OCI-LY7 (cell line): ENCODE results near the gene ATG10.

Source experiments
- EZH2phosphoT487 ChIP-seq: fragments of 200-600 bp; sonication (generic); IDR thresholded peaks from 2 replicates; pipeline ENCODE4 v1.6.1; 2018; ENCODE audit warnings: low read depth, borderline replicate concordance, mild to moderate bottlenecking, mixed run types, antibody characterized with exemption, low read length, moderate library complexity, mixed read lengths
- TF ChIP-seq, protein P1 (sequence below): fragments of 200-600 bp; sonication (generic); conservative IDR thresholded peaks from 2 replicates; pipeline ENCODE4 v1.5.1; 2014; ENCODE audit warnings: mild to moderate bottlenecking, antibody characterized with exemption, low read length, moderate library complexity, mixed read lengths

DNA sequence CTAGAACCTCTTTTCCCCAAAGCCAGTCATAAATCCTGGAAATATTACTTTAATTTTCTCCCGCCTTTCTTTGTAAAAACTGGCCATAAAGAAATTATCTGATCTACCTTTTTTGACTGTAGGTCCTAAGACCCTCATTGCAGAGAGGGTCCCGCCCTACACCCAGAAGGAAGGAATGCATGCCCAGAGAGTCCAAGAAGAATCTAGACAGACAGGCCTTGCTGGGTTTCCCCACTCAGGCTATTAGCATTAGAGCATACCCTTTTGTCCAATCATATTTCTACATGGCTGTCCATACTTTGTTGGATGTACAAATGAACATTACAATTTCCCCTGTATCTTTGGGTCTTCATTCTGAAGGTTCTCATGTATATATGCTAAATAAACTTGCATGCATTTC is 1.9 kb upstream of the ATG10 start:
- TF ChIP-seq, protein P1, sequence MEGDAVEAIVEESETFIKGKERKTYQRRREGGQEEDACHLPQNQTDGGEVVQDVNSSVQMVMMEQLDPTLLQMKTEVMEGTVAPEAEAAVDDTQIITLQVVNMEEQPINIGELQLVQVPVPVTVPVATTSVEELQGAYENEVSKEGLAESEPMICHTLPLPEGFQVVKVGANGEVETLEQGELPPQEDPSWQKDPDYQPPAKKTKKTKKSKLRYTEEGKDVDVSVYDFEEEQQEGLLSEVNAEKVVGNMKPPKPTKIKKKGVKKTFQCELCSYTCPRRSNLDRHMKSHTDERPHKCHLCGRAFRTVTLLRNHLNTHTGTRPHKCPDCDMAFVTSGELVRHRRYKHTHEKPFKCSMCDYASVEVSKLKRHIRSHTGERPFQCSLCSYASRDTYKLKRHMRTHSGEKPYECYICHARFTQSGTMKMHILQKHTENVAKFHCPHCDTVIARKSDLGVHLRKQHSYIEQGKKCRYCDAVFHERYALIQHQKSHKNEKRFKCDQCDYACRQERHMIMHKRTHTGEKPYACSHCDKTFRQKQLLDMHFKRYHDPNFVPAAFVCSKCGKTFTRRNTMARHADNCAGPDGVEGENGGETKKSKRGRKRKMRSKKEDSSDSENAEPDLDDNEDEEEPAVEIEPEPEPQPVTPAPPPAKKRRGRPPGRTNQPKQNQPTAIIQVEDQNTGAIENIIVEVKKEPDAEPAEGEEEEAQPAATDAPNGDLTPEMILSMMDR, result no peak
- no peak for TF ChIP-seq EZH2phosphoT487
